ENCODE measurements around the gene NOL3.
A peak's percentile ranks its signal among the peaks of the same experiment; 100 is the strongest.

The NOL3 gene

GRCh38 chr16:67155295-67156142 lies 14.8 kb upstream of the NOL3 start:
- H3K4me3 ChIP-seq (ENCODE audit: low read depth, low read length), result no peak overlapping the region
- peak; percentile 90 for TF ChIP-seq CTCF (IDR thresholded peaks at IDR 0.05; ENCODE audit: insufficient read depth, low read depth, low read length, missing control alignments)
- peak; percentile 84 for DNase-seq (ENCODE audit: low read depth)

GRCh38 chr16:67156143-67156844 lies 14.0 kb upstream of the NOL3 start:
- no peak overlapping the region for H3K4me3 ChIP-seq (ENCODE audit: low read depth, low read length)
- DNase-seq (ENCODE audit: low read depth), result no peak
- TF ChIP-seq CTCF (IDR thresholded peaks at IDR 0.05; ENCODE audit: insufficient read depth, low read depth, low read length, missing control alignments), result no peak

GRCh38 chr16:67157106-67157748 lies 13.1 kb upstream of the NOL3 start:
- H3K4me3 ChIP-seq (ENCODE audit: low read depth, low read length), result no peak overlapping the region
- TF ChIP-seq CTCF (IDR thresholded peaks at IDR 0.05; ENCODE audit: insufficient read depth, low read depth, low read length, missing control alignments), result no peak
- DNase-seq (ENCODE audit: low read depth), result no peak

- no peak for TF ChIP-seq CTCF (IDR thresholded peaks at IDR 0.05; ENCODE audit: insufficient read depth, low read depth, low read length, missing control alignments)
- peak; percentile 45 for DNase-seq (ENCODE audit: low read depth)
- H3K4me3 ChIP-seq (ENCODE audit: low read depth, low read length), result peak overlapping the region; percentile 99
Measured at GRCh38 chr16:67157892-67158635, 12.3 kb upstream of the NOL3 start.

GRCh38 chr16:67158637-67159600 lies 11.4 kb upstream of the NOL3 start:
- peak; percentile 93 for DNase-seq (ENCODE audit: low read depth)
- no peak for TF ChIP-seq CTCF (IDR thresholded peaks at IDR 0.05; ENCODE audit: insufficient read depth, low read depth, low read length, missing control alignments)
- peak overlapping the region; percentile 99 for H3K4me3 ChIP-seq (ENCODE audit: low read depth, low read length)

Measured in GM12865 (cell line).